K562 (cell line): ENCODE measurements around the gene TNIP1. TPM values are rescaled to one million over a fixed set of nuclear protein-coding genes. Genes with fewer than 3 reads are reported as not detected.

Experiments used
- ATAC-seq: fragments of 200-7000 bp; cut with Tn5 transposase; 3 replicates; pipeline ENCODE4 v1.9.1; 2020; ENCODE audit warnings: moderate library complexity
- BruUV-seq: library from RNA; stranded (reverse); fragments of 400-500 nt; replicated peaks from 2 replicates; lab custom pipeline; 2021; lab: Mats Ljungman, UMichigan
- CTCF ChIA-PET: fragments of 300-600 bp; formaldehyde crosslinking; extraction: SDS; loops from one replicate; lab custom pipeline; 2021; ENCODE audit warnings: low intra/inter-chr PET ratio; lab: Yijun Ruan, JAX
- POLR2A ChIA-PET: fragments of 300-600, 350-650 bp; sonication (Branson Sonifier 250); formaldehyde crosslinking; extraction: SDS; loops from one replicate; lab custom pipeline; 2021; ENCODE audit warnings: antibody characterized with exemption, inconsistent platforms; lab: Yijun Ruan, JAX
- DNase-seq, 4 experiments: peaks; one replicate each; pipeline versions ENCODE4 v3.0.0 to v3.0.0-alpha.2; 2011 to 2018; ENCODE audit warnings: low spot score in 3 of 4, mixed read lengths in 3 of 4; ENCODE audit errors: extremely low read depth in 1 of 4
- FAIRE-seq: peaks from 2 replicates; lab custom pipeline; 2011; peaks lifted over from hg19 to GRCh38; lab: Jason Lieb, UNC
- H2AFZ ChIP-seq: 2 replicates; pipeline ENCODE4 v1.6.0; 2011; ENCODE audit warnings: low read depth, low read length, control low read depth, inconsistent platforms
- H3K27ac ChIP-seq: fragments of 200-600 bp; 3 replicates; pipeline ENCODE4 v1.8.0; 2011; ENCODE audit warnings: low read depth, mild to moderate bottlenecking, control low read depth, inconsistent platforms, low read length, moderate library complexity, mixed read lengths; ENCODE audit errors: extremely low read depth
- H3K27me3 ChIP-seq, 2 experiments: fragments of 300-600 bp in 1 of 2; 2 replicates in 1 of 2; 3 replicates in 1 of 2; pipeline versions ENCODE4 v1.6.0 to v1.8.0; 2011; ENCODE audit warnings: inconsistent platforms in 2 of 2, low read length in 2 of 2, mild to moderate bottlenecking in 1 of 2, mixed read lengths in 1 of 2, moderate library complexity in 1 of 2; ENCODE audit not compliant: control insufficient read depth in 2 of 2, insufficient read depth in 2 of 2
- H3K36me3 ChIP-seq: fragments of 300-600 bp; 3 replicates; pipeline ENCODE4 v1.8.0; 2011; ENCODE audit warnings: mild to moderate bottlenecking, low read length, inconsistent platforms; ENCODE audit not compliant: control insufficient read depth, insufficient read depth
- H3K4me1 ChIP-seq, 2 experiments: fragments of 200-600 bp in 1 of 2; replicated peaks in 1 of 2; 2 replicates in 1 of 2; 3 replicates in 1 of 2; pipeline versions ENCODE4 v1.5.1 to v1.8.0; 2011; ENCODE audit warnings: inconsistent platforms in 2 of 2, low read length in 2 of 2, mild to moderate bottlenecking in 1 of 2, mixed read lengths in 1 of 2, moderate library complexity in 1 of 2; ENCODE audit not compliant: control insufficient read depth in 2 of 2, insufficient read depth in 2 of 2
- H3K4me2 ChIP-seq: 2 replicates; pipeline ENCODE4 v1.6.1; 2011; ENCODE audit warnings: low read length, control low read depth, inconsistent platforms, mixed read lengths; ENCODE audit not compliant: insufficient read depth
- H3K4me3 ChIP-seq: fragments of 200-600 bp; sonication (generic), shearing (Covaris generic); 2 replicates; pipeline ENCODE4 v1.5.1; 2016; ENCODE audit warnings: control low read depth, inconsistent platforms
- H3K79me2 ChIP-seq: fragments of 200-600 bp; 3 replicates; pipeline ENCODE4 v1.8.0; 2011; ENCODE audit warnings: low read length, inconsistent platforms; ENCODE audit not compliant: control insufficient read depth, insufficient read depth
- H3K9ac ChIP-seq, 2 experiments: 2 replicates each; pipeline versions ENCODE4 v1.6.0 to v1.6.1; 2011; ENCODE audit warnings: low read depth in 2 of 2, low read length in 2 of 2, control low read depth in 1 of 2, inconsistent platforms in 1 of 2, mild to moderate bottlenecking in 1 of 2, mixed read lengths in 1 of 2; ENCODE audit not compliant: insufficient read depth in 1 of 2
- H3K9me1 ChIP-seq: one replicate; pipeline ENCODE4 v1.6.0; 2011; ENCODE audit warnings: inconsistent platforms, mild to moderate bottlenecking, low read length, moderate library complexity; ENCODE audit not compliant: control insufficient read depth, insufficient read depth
- H3K9me3 ChIP-seq: replicated peaks from 2 replicates; pipeline ENCODE4 v1.5.1; 2011; ENCODE audit warnings: low read depth, low read length, inconsistent platforms; ENCODE audit not compliant: control insufficient read depth, insufficient read depth
- H4K20me1 ChIP-seq: replicated peaks from 2 replicates; pipeline ENCODE4 v1.6.1; 2011; ENCODE audit warnings: low read length, inconsistent platforms, mixed read lengths; ENCODE audit not compliant: control insufficient read depth, insufficient read depth
- BCOR ChIP-seq: fragments of 450-650 bp; IDR thresholded peaks from 2 replicates; pipeline ENCODE4 v1.6.1; 2016
- CHD4 ChIP-seq: fragments of 200-600 bp; sonication (generic); IDR thresholded peaks from 3 replicates; pipeline ENCODE4 v1.6.1; 2012; ENCODE audit warnings: low read depth, mild to moderate bottlenecking, mixed read lengths, low read length, inconsistent platforms; ENCODE audit not compliant: insufficient read depth, insufficient replicate concordance, poor library complexity, severe bottlenecking
- ELF4 ChIP-seq: fragments of 450-650 bp; formaldehyde crosslinking; IDR thresholded peaks from 2 replicates; pipeline ENCODE4 v1.4.0; 2022; ENCODE audit warnings: missing genetic modification characterization
- ESRRA ChIP-seq: fragments of 450-650 bp; IDR thresholded peaks from 2 replicates; pipeline ENCODE4 v1.6.1; 2014; ENCODE audit warnings: low read depth, mild to moderate bottlenecking, moderate library complexity, borderline replicate concordance
- KDM1A ChIP-seq, 2 experiments: fragments of 450-650 bp; IDR thresholded peaks; 2 replicates each; pipeline ENCODE4 v1.6.1; 2016; ENCODE audit warnings: mild to moderate bottlenecking in 2 of 2
- KDM2B ChIP-seq: fragments of 250-450 bp; sonication (Bioruptor Pico); IDR thresholded peaks from 2 replicates; pipeline ENCODE4 v1.8.0; 2021; ENCODE audit warnings: mild to moderate bottlenecking, moderate library complexity
- RBM25 ChIP-seq: fragments of 200-400 bp; formaldehyde crosslinking; IDR thresholded peaks from 2 replicates; pipeline ENCODE4 v1.6.1; 2018; ENCODE audit warnings: low read length, low read depth, moderate library complexity; ENCODE audit not compliant: severe bottlenecking
- ZBTB33 ChIP-seq: sonication (generic); formaldehyde crosslinking; IDR thresholded peaks from 2 replicates; pipeline ENCODE4 v1.8.1; 2023; ENCODE audit warnings: mild to moderate bottlenecking, missing genetic modification reagents
- WGBS: fragments of 100-300 bp; shearing (Covaris generic); methylation state at CpG from one replicate; pipeline ENCODE4 v1.1.6; 2016; ENCODE audit warnings: low coverage, mixed read lengths; ENCODE audit not compliant: insufficient coverage; ENCODE audit errors: missing lambda C conversion rate; 5-methylcytosine and 5-hydroxymethylcytosine counted together
- in situ Hi-C: fragments of 300-500 bp; cut with MboI; formaldehyde crosslinking; loops from 4 replicates; pipeline ENCODE4 v1.15.0; 2018; ENCODE audit warnings: inconsistent platforms, mixed read lengths
- intact Hi-C: fragments of 100-400 bp; cut with micrococcal nuclease; formaldehyde crosslinking; loops from 2 replicates; pipeline ENCODE4 v1.14.2; 2022
- polyA plus RNA-seq, 8 experiments: library from polyadenylated mRNA; depleted of rRNA in 4 of 8; stranded (reverse) in 5 of 8; unstranded in 3 of 8; fragments of >200 nt; fragmentation: Nextera tagmentation in 2 of 8; fragmentation: Illumina TruSeq in 1 of 8; extraction: Ambion mirVana in 2 of 8; extraction: Trizol in 1 of 8; gene quantifications; 2 replicates each; pipeline versions ENCODE4 v1.2.1 to v1.2.3, GENCODE V29; 2011 to 2014; ENCODE audit warnings: inconsistent platforms in 1 of 8, missing spikeins in 1 of 8
- total RNA-seq, 7 experiments: library from RNA; depleted of rRNA in 6 of 7; stranded (reverse); fragments of >200 nt in 6 of 7; fragmentation: Illumina TruSeq in 2 of 7; extraction: Trizol in 2 of 7; gene quantifications; 2 replicates each; pipeline versions ENCODE4 v1.2.1 to v1.2.3, GENCODE V29; 2011 to 2021; ENCODE audit warnings: low replicate concordance in 1 of 7

The TNIP1 gene
- total and polyA plus RNA-seq, 9 of the 15 experiments (the other 6 are each of a cell fraction or from before 2014, with no cell fraction given) = 0.46 to 41.0 (median 24.6) TPM

GRCh38 chr5:151121665-151122064 is 40.8 kb upstream of the TNIP1 start:
- Histone ChIP-seq H4K20me1 (no peaks in the 10 kb centered on the region), H3K4me2 (no peak overlapping the region), H3K79me2 (no peaks in the 10 kb centered on the region), H3K4me1 (peaks cover 7 to 8% of the 10 kb centered on the region in 2 experiments; a peak in 4 of 5 replicates), H3K27ac (no peak overlapping the region), H3K9me1 (peaks cover 4% of the 10 kb centered on the region), H2AFZ (no peak overlapping the region), H3K27me3 (0 out of 5 replicates have a peak, but pooled peaks cover 0 to 8% of the 10 kb centered on the region in 2 experiments), H3K4me3 (no peak overlapping the region), H3K9me3 (no peaks in the 10 kb centered on the region), H3K9ac (no peak overlapping the region), H3K36me3 (no peaks in the 10 kb centered on the region)
- DNase-seq (no peak), FAIRE-seq (no peak), ATAC-seq (no peak)
- POLR2A ChIA-PET = no interaction called here
- BruUV-seq = no TSS peak
- 12% methylated on average over 3 of the region's 5 CpGs for WGBS
- CTCF ChIA-PET = no interaction called here
- in situ Hi-C loops (loop anchor here (5.0 to 10.0 kb wide), 3 partner anchors 41 to 403 kb away; no protein-coding TSS in a partner anchor), intact Hi-C loops (no loop called here)
- no peak for TF ChIP-seq ELF4 (CRISPR knock-in tag)
- TF ChIP-seq ZBTB33 (CRISPR knock-in tag) = peak; percentile 27; the same call in 1 of the 2 replicates

- WGBS = 78% methylated on average over 2 of the region's 2 CpGs
- TF ChIP-seq RBM25 (peak; percentile 90), KDM1A (IDR thresholded peaks at IDR 0.05) (0 out of 4 replicates have a peak, but pooled peaks of 1 of the 2 experiments have one; percentile 14), ESRRA (peak; percentile 64; the same call in 1 of the 2 replicates), KDM2B (CRISPR knock-in tag) (no peak), CHD4 (peak; percentile 71), BCOR (peak; percentile 77)
- Histone ChIP-seq H3K27me3 (0 out of 5 replicates have a peak, but pooled peaks cover 0 to 8% of the 10 kb centered on the region in 2 experiments), H3K27ac (no peak overlapping the region), H3K4me1 (peaks cover 4% of the 10 kb centered on the region in 2 experiments; a peak in 2 of 5 replicates), H3K4me2 (no peak overlapping the region), H3K9ac (no peak overlapping the region), H3K9me3 (no peaks in the 10 kb centered on the region), H3K9me1 (peaks cover 4% of the 10 kb centered on the region), H2AFZ (no peak overlapping the region), H4K20me1 (no peaks in the 10 kb centered on the region; the same call in 1 of the 2 replicates), H3K4me3 (no peak overlapping the region), H3K36me3 (no peaks in the 10 kb centered on the region), H3K79me2 (no peaks in the 10 kb centered on the region)
- intact Hi-C loops = no loop called here
- FAIRE-seq (no peak), DNase-seq (no peak), ATAC-seq (no peak)
- POLR2A ChIA-PET = no interaction called here
- CTCF ChIA-PET = no interaction called here
- no TSS peak for BruUV-seq
- in situ Hi-C loops = loop anchor here (5.0 to 10.0 kb wide), 3 partner anchors 41 to 404 kb away; no protein-coding TSS in a partner anchor
Measured at GRCh38 chr5:151121095-151121494, 40.3 kb upstream of the TNIP1 start.
